GM23248 (cell line): ENCODE results near the gene IQGAP1.

ENCODE experiments used
- EZH2 ChIP-seq: fragments of 200-600 bp; sonication (generic); IDR thresholded peaks from 2 replicates; pipeline ENCODE4 v1.6.1; 2018; ENCODE audit warnings: antibody characterized with exemption, mild to moderate bottlenecking; ENCODE audit not compliant: insufficient read depth, poor library complexity, severe bottlenecking
- EZH2phosphoT487 ChIP-seq: fragments of 200-600 bp; sonication (generic); IDR thresholded peaks from 2 replicates; pipeline ENCODE4 v1.6.1; 2018; ENCODE audit warnings: antibody characterized with exemption, moderate library complexity, mild to moderate bottlenecking, low read depth; ENCODE audit not compliant: insufficient read depth

GRCh38 chr15:90529011-90529370 lies 140.9 kb downstream of the IQGAP1 start:
- no peak for TF ChIP-seq EZH2
- no peak for TF ChIP-seq EZH2phosphoT487
